ENCODE measurements around the gene PPEF1.
"Not testable (repeated sequence)": the region's sequence is repeated elsewhere in the genome, so short reads cannot be mapped to it uniquely, and the experiment has no call there.

The PPEF1 gene

GRCh38 chrX:18702362-18703195 is 4.9 kb upstream of the PPEF1 start:
- no peak for DNase-seq

- DNase-seq: no peak
These were observed 2.4 kb downstream of the PPEF1 start for GRCh38 chrX:18709833-18710232.

- no peak for DNase-seq
These were observed 7.5 kb downstream of the PPEF1 start for GRCh38 chrX:18714910-18715309.

- no peak for DNase-seq
These were observed 12.4 kb downstream of the PPEF1 start for GRCh38 chrX:18719852-18720251.

- no peak for DNase-seq
These were observed 14.4 kb downstream of the PPEF1 start for GRCh38 chrX:18721683-18722499.

- DNase-seq: no peak
These were observed 15.1 kb downstream of the PPEF1 start for GRCh38 chrX:18722500-18723071.

- DNase-seq: no peak
These were observed 18.0 kb downstream of the PPEF1 start for GRCh38 chrX:18725310-18725943.

GRCh38 chrX:18733287-18733686 is 25.8 kb downstream of the PPEF1 start:
- no peak for DNase-seq

GRCh38 chrX:18739609-18740008 is 32.2 kb downstream of the PPEF1 start:
- not testable (repeated sequence) for DNase-seq

GRCh38 chrX:18748499-18748898 is 41.1 kb downstream of the PPEF1 start:
- no peak for DNase-seq

- DNase-seq: no peak
These were observed 46.2 kb downstream of the PPEF1 start for GRCh38 chrX:18753631-18754030.

GRCh38 chrX:18755651-18756050 is 48.2 kb downstream of the PPEF1 start:
- no peak for DNase-seq

- no peak for DNase-seq
These were observed 50.8 kb downstream of the PPEF1 start for GRCh38 chrX:18757956-18758932.

GRCh38 chrX:18761750-18762149 is 54.3 kb downstream of the PPEF1 start:
- no peak for DNase-seq

- DNase-seq: not testable (repeated sequence)
These were observed 55.7 kb downstream of the PPEF1 start for GRCh38 chrX:18763106-18763505.

GRCh38 chrX:18769364-18769763 is 61.9 kb downstream of the PPEF1 start:
- DNase-seq: no peak

- DNase-seq: no peak
These were observed 62.5 kb downstream of the PPEF1 start for GRCh38 chrX:18769812-18770573.

GRCh38 chrX:18789916-18790315 is 82.5 kb downstream of the PPEF1 start:
- no peak for DNase-seq

GRCh38 chrX:18792828-18793227 is 85.4 kb downstream of the PPEF1 start:
- no peak for DNase-seq

GRCh38 chrX:18793601-18794089 is 86.2 kb downstream of the PPEF1 start:
- no peak for DNase-seq

- DNase-seq: no peak
These were observed 89.7 kb downstream of the PPEF1 start for GRCh38 chrX:18797141-18797540.
